Activated CD8-positive, alpha-beta T cell treated with anti-CD3 and anti-CD28 coated beads for 36 hours (primary cell): ENCODE results near the gene RXRG. TPM values are rescaled to one million over a fixed set of nuclear protein-coding genes. Genes with fewer than 3 reads are reported as not detected.

Experiments used
- ATAC-seq: fragments of 200-7000 bp; cut with Tn5 transposase; one replicate; pipeline ENCODE4 v1.10.0; 2021; ENCODE audit warnings: mild to moderate bottlenecking, moderate library complexity
- CTCF ChIA-PET: fragments of 350-600 bp; sonication (Branson Sonifier 250); formaldehyde crosslinking; loops from one replicate; lab custom pipeline; 2021; ENCODE audit warnings: antibody characterized with exemption; lab: Charles Lee
- POLR2A ChIA-PET: fragments of 350-600 bp; sonication (Branson Sonifier 250); formaldehyde crosslinking; loops from one replicate; lab custom pipeline; 2021; ENCODE audit warnings: antibody characterized with exemption; lab: Charles Lee
- DNase-seq: peaks from one replicate; pipeline ENCODE4 v3.0.0-alpha.2; 2020
- H3K27ac Mint-ChIP-seq: one replicate; pipeline ENCODE4 v1.8.0; 2021; ENCODE audit warnings: mild to moderate bottlenecking, mixed read lengths
- H3K27me3 Mint-ChIP-seq: one replicate; pipeline ENCODE4 v1.8.0; 2021; ENCODE audit warnings: mixed read lengths
- H3K36me3 Mint-ChIP-seq: one replicate; pipeline ENCODE4 v1.8.0; 2021; ENCODE audit warnings: low read depth, mixed read lengths
- H3K4me1 Mint-ChIP-seq: one replicate; pipeline ENCODE4 v1.8.0; 2021; ENCODE audit warnings: low read depth, mixed read lengths
- H3K4me3 Mint-ChIP-seq: one replicate; pipeline ENCODE4 v1.8.0; 2021; ENCODE audit warnings: mild to moderate bottlenecking, moderate library complexity, mixed read lengths
- H3K9me3 Mint-ChIP-seq: one replicate; pipeline ENCODE4 v1.8.0; 2021; ENCODE audit warnings: mixed read lengths
- intact Hi-C: fragments of 100-400 bp; cut with micrococcal nuclease; formaldehyde crosslinking; loops from one replicate; pipeline ENCODE4 v1.10.0; 2022
- total RNA-seq, 2 experiments: library from RNA; stranded (reverse); gene quantifications; one replicate each; pipeline ENCODE4 v1.2.3, GENCODE V29; 2021
- TF ChIP-seq, protein P1 (sequence below): fragments of 200-600 bp; IDR thresholded peaks from one replicate; pipeline ENCODE4 v1.8.0; 2022; ENCODE audit warnings: antibody characterized with exemption, mild to moderate bottlenecking

RXRG gene
- total RNA-seq, 2 experiments from 2014 or later: not detected

DNA sequence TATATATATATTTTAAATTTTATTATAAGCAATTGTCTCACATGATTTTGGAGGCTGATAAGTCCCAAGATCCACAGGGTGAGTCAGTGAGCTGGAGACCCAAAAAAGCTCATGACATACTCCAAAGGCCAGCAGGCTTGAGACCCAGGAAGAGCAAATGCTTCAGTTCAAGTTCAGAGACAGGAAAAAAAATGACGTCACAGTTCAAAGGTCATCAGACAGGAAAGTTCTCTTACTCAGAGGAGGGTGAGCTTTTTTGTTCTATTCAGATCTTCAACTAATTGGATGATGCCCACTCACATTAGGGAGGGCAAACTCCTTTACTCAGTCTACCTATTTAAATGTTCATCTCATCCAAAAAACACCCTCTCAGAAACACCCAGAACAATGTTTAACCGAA, 18.2 kb downstream of the RXRG start:
- intact Hi-C loops: no loop called here
- Mint-ChIP-seq H3K4me3 (no peak overlapping the region), H3K36me3 (no peaks in the 10 kb centered on the region), H3K9me3 (no peaks in the 10 kb centered on the region), H3K27me3 (no peaks in the 10 kb centered on the region), H3K4me1 (peaks cover 15% of the 10 kb centered on the region), H3K27ac (no peak overlapping the region)
- TF ChIP-seq, protein P1, sequence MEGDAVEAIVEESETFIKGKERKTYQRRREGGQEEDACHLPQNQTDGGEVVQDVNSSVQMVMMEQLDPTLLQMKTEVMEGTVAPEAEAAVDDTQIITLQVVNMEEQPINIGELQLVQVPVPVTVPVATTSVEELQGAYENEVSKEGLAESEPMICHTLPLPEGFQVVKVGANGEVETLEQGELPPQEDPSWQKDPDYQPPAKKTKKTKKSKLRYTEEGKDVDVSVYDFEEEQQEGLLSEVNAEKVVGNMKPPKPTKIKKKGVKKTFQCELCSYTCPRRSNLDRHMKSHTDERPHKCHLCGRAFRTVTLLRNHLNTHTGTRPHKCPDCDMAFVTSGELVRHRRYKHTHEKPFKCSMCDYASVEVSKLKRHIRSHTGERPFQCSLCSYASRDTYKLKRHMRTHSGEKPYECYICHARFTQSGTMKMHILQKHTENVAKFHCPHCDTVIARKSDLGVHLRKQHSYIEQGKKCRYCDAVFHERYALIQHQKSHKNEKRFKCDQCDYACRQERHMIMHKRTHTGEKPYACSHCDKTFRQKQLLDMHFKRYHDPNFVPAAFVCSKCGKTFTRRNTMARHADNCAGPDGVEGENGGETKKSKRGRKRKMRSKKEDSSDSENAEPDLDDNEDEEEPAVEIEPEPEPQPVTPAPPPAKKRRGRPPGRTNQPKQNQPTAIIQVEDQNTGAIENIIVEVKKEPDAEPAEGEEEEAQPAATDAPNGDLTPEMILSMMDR: no peak
- CTCF ChIA-PET: no interaction called here
- ATAC-seq (no peak), DNase-seq (no peak)
- POLR2A ChIA-PET: no interaction called here

DNA sequence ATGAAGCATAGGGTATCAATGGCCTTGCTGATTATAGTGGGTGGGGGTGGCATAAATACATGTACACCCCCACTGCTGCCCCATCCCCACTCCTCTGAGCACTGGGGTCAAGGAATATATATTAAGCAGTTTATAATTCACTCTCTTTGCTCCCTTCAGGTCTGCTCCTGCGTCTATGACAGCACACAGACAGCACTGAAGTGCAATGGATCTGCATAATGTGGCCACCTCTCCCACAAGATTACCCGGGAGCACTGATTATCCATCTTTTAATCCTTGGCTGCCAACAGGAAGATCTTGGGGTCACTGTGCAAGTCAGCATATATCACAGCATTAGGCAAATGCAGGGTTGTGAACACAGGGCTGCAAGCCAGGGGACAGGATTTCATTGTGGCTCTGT, 19.3 kb downstream of the RXRG start:
- ATAC-seq (no peak), DNase-seq (no peak)
- ChIA-PET CTCF (interaction anchor here (1.5 kb wide), 1 partner anchor 167 kb away, joined by 7 read pairs; no protein-coding TSS in a partner anchor), POLR2A (no interaction called here)
- no peak overlapping the region for H3K4me3 Mint-ChIP-seq
- H3K27me3 Mint-ChIP-seq: no peaks in the 10 kb centered on the region
- peaks cover 15% of the 10 kb centered on the region for H3K4me1 Mint-ChIP-seq
- H3K36me3 Mint-ChIP-seq: no peaks in the 10 kb centered on the region
- TF ChIP-seq, protein P1: no peak
- H3K9me3 Mint-ChIP-seq: no peaks in the 10 kb centered on the region
- no peak overlapping the region for H3K27ac Mint-ChIP-seq
- intact Hi-C loops: no loop called here

DNA sequence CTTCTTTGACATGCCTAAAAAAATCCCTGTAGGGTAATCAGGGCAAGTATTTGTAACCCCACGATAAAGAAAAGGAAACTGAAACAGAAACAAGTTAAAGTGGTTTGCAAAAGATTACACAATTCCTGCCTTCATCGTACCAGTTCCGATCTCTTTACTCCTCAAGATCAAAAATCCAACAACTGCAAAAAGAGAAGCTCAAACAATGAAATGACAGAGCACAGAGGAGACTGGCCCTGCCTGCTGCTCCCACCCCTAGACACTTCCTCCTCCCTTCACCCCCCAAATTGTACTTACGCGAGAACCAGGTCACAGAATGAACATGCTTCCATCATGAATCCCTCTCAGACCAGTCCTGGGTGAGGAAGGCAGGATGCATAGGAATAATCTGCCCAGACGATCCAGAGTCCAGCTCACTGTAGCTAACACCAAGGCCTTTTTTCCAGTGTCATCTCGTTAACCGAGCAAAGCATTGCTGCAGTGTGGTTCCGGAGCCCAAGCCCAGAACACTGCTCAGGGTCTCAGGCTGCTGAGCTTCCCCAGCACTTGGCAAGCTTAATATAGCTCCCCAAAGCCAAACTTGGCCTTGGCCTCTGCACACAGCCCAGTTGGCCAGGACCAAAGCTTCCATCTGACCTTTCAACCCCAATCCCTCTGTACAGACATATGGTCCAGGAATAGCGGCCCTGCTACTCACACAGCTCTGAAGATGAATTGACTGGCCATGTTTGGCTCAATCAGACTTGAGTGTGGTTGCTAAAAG, 20.3 kb downstream of the RXRG start:
- POLR2A ChIA-PET: no interaction called here
- Mint-ChIP-seq H3K36me3 (no peaks in the 10 kb centered on the region), H3K27me3 (no peaks in the 10 kb centered on the region), H3K27ac (peak overlapping the region; percentile 27), H3K9me3 (no peaks in the 10 kb centered on the region), H3K4me3 (peak overlapping the region; percentile 42), H3K4me1 (peaks cover 15% of the 10 kb centered on the region)
- DNase-seq: no peak
- CTCF ChIA-PET: interaction anchor here (1.3 to 1.5 kb wide), 2 partner anchors 21 to 168 kb away, joined by 3 to 7 read pairs; no protein-coding TSS in a partner anchor
- intact Hi-C loops: no loop called here
- TF ChIP-seq, protein P1: no peak
- peak; percentile 81 for ATAC-seq

DNA sequence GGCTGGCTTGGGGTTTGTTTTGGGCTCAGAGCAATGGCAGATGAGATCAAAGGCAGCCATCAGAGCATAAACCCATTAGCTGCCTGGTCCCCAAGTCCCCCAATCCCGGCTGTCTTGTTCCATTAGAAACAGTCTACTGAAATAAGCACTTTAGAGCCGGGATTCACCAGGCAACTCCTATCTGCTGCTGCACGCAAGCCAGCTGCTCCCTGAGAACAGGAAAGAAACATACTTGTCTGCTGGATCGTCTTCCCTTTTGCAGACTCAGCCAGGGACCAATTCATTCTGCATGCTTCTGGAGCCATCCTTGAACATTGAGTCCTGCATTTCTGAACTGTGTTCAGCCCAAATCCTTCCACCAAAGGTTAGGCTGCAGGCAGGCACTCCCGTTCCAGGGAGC, 21.8 kb downstream of the RXRG start:
- intact Hi-C loops: no loop called here
- TF ChIP-seq, protein P1: no peak
- no peak for DNase-seq
- Mint-ChIP-seq H3K9me3 (no peaks in the 10 kb centered on the region), H3K4me1 (peaks cover 15% of the 10 kb centered on the region), H3K27me3 (no peaks in the 10 kb centered on the region), H3K27ac (no peak overlapping the region), H3K4me3 (no peak overlapping the region), H3K36me3 (no peaks in the 10 kb centered on the region)
- ChIA-PET POLR2A (no interaction called here), CTCF (interaction anchor here (1.1 to 1.3 kb wide), 2 partner anchors 20 to 137 kb away, joined by 3 read pairs; no protein-coding TSS in a partner anchor)
- ATAC-seq: no peak

DNA sequence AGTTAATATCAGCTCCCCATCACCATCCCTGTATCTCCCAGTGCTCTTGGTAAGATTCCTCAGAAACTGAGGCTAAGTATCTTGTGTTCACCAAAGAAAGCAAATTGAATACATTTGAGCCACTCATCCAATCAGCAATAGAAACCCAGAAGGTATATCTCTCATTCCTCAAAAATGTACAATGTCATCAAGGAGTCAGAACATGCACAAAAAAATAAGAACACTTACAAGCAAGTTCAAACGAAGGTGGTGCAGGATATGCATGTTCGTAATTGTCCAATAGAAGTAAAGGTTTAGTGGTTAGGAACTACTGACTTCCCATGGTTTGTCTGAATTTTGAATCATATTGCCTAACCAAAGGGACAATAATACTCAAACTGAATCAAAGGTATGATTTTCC, 24.3 kb downstream of the RXRG start:
- ChIA-PET CTCF (interaction anchor here (1.3 to 1.7 kb wide), 2 partner anchors 32 to 51 kb away, joined by 3 to 4 read pairs; no protein-coding TSS in a partner anchor), POLR2A (no interaction called here)
- TF ChIP-seq, protein P1: no peak
- ATAC-seq: no peak
- Mint-ChIP-seq H3K27me3 (peaks cover 5% of the 10 kb centered on the region), H3K9me3 (no peaks in the 10 kb centered on the region), H3K27ac (no peak overlapping the region), H3K36me3 (no peaks in the 10 kb centered on the region), H3K4me3 (no peak overlapping the region), H3K4me1 (peaks cover 15% of the 10 kb centered on the region)
- intact Hi-C loops: no loop called here
- DNase-seq: no peak
